Type B pancreatic cell (in vitro differentiated cells): Measurements from ENCODE around the gene AFF3. TPM values are rescaled to one million over a fixed set of nuclear protein-coding genes. Genes with fewer than 3 reads are reported as not detected.

Experiments
- DNase-seq: peaks from one replicate; pipeline ENCODE4 v3.0.0; 2021; ENCODE audit warnings: mixed read lengths; ENCODE audit not compliant: unreplicated experiment; ENCODE audit errors: extremely low spot score
- H3K27ac Mint-ChIP-seq: 2 replicates; pipeline ENCODE4 v1.8.0; 2021; ENCODE audit warnings: mild to moderate bottlenecking, mixed read lengths
- H3K27me3 Mint-ChIP-seq: 2 replicates; pipeline ENCODE4 v1.8.0; 2021; ENCODE audit warnings: mixed read lengths
- H3K36me3 Mint-ChIP-seq: 2 replicates; pipeline ENCODE4 v1.8.0; 2021; ENCODE audit warnings: mixed read lengths
- H3K4me1 Mint-ChIP-seq: one replicate; pipeline ENCODE4 v1.8.0; 2021; ENCODE audit warnings: mixed read lengths; ENCODE audit not compliant: unreplicated experiment
- H3K4me3 Mint-ChIP-seq: 2 replicates; pipeline ENCODE4 v1.8.0; 2021; ENCODE audit warnings: mild to moderate bottlenecking, mixed read lengths
- H3K9me3 Mint-ChIP-seq: 2 replicates; pipeline ENCODE4 v1.8.0; 2021; ENCODE audit warnings: mixed read lengths
- total RNA-seq: library from RNA; stranded (reverse); gene quantifications from 2 replicates; pipeline ENCODE4 v1.2.1, GENCODE V29; 2021; ENCODE audit warnings: low replicate concordance
- TF ChIP-seq, protein P1 (sequence below): fragments of 200-600 bp; sonication (generic); conservative IDR thresholded peaks from 2 replicates; pipeline ENCODE4 v1.5.0; 2021; ENCODE audit warnings: antibody characterized with exemption, mild to moderate bottlenecking

AFF3 gene
- total RNA-seq, 1 donor from 2014 or later = 29.2 TPM

DNA sequence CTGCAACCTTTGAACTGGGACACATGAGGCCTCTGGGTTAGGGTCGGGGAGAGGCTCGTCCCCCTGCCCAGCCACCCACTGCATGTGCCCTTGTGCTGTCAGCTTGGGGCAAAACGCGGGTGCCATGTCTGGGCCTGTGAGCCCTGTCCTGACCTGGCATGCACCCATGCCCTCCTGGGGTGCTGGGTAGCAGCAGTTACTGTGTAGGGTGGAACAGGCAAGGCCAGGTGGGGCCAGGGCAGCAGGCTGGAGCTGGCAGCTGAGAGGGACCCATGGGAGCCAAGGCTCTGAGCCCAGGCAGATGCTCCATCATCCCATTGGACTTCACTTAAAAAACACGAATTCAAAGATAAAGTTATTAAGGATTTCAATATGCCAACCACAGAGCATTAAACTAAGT, 518.8 kb downstream of the AFF3 start:
- H3K9me3 Mint-ChIP-seq = peaks cover 5% of the 10 kb centered on the region
- H3K4me1 Mint-ChIP-seq = peaks cover 18% of the 10 kb centered on the region
- H3K27me3 Mint-ChIP-seq = peaks cover 4% of the 10 kb centered on the region
- no peak overlapping the region for H3K4me3 Mint-ChIP-seq
- H3K27ac Mint-ChIP-seq = no peak overlapping the region
- TF ChIP-seq, protein P1, sequence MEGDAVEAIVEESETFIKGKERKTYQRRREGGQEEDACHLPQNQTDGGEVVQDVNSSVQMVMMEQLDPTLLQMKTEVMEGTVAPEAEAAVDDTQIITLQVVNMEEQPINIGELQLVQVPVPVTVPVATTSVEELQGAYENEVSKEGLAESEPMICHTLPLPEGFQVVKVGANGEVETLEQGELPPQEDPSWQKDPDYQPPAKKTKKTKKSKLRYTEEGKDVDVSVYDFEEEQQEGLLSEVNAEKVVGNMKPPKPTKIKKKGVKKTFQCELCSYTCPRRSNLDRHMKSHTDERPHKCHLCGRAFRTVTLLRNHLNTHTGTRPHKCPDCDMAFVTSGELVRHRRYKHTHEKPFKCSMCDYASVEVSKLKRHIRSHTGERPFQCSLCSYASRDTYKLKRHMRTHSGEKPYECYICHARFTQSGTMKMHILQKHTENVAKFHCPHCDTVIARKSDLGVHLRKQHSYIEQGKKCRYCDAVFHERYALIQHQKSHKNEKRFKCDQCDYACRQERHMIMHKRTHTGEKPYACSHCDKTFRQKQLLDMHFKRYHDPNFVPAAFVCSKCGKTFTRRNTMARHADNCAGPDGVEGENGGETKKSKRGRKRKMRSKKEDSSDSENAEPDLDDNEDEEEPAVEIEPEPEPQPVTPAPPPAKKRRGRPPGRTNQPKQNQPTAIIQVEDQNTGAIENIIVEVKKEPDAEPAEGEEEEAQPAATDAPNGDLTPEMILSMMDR = no peak
- no peak for DNase-seq
- peaks cover 9% of the 10 kb centered on the region for H3K36me3 Mint-ChIP-seq

DNA sequence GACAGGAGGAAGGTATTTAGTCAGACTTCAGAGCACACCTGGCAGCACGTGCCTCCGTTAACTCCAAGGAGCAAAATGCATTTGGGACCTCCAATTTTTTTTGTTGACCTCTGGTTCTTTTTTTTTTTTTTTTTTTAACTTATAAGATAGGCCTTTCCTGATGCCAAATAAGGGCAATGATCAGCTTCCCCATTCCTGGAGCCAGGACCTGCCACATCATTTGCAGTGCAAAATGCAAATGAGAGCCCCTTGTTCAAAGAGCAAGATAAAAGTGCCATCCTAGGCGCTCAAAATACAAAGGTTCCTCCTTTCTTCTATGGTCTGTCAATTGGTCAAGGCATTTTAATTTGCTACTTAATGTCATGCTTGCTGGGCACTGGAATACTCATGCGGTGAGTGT, 519.4 kb downstream of the AFF3 start:
- no peak overlapping the region for H3K27ac Mint-ChIP-seq

DNA sequence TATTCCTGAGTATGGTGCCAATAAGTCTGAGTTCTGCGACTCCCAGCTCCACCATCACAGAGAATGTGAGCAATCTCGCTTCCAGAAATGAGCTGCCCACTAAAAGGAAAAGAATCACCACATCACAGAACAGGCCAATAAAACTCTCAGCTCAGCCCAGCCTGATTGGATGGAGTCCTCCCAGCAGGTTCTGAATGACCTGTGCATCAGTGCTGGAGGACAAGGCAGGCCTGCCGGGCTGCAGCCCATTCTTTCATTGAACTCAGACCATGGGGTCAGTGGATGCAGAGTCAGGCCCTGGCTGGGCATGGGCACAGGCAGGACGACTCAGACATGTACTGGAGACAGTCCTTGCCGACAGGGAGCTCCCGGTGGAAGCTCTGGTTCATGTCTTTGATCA, 519.9 kb downstream of the AFF3 start:
- no peak overlapping the region for H3K27ac Mint-ChIP-seq
- peaks cover 9% of the 10 kb centered on the region for H3K36me3 Mint-ChIP-seq
- TF ChIP-seq, protein P1 = no peak
- peaks cover 18% of the 10 kb centered on the region for H3K4me1 Mint-ChIP-seq
- H3K4me3 Mint-ChIP-seq = no peak overlapping the region
- peaks cover 4% of the 10 kb centered on the region for H3K27me3 Mint-ChIP-seq
- H3K9me3 Mint-ChIP-seq = peaks cover 5% of the 10 kb centered on the region
- DNase-seq = no peak

More for the DNA sequence above, 519.4 kb downstream of the AFF3 start:
- Mint-ChIP-seq H3K36me3 (peaks cover 9% of the 10 kb centered on the region), H3K27me3 (peaks cover 4% of the 10 kb centered on the region), H3K9me3 (peaks cover 5% of the 10 kb centered on the region), H3K4me1 (peaks cover 18% of the 10 kb centered on the region), H3K4me3 (no peak overlapping the region)
- DNase-seq = no peak
- TF ChIP-seq, protein P1 = no peak

DNA sequence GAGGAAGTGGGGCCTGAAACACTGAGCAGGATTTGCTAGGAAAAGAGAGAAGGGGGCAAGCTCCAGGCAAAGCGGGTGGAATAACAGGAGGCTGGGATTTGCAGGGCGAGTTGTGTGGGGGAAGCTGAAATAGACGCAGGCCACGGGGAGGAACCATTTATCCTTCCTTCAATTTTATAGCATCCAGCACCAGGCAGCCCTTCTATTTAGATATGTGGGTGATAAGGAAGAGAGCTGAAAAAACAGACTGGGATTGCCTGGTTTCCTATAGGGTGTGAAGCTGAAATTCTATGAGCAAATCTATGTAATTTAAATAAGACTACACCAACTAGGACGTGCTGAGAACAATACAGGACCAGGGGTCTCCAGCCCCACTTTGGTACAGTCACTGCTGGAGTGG, 520.6 kb downstream of the AFF3 start:
- Mint-ChIP-seq H3K36me3 (peaks cover 9% of the 10 kb centered on the region), H3K9me3 (peaks cover 5% of the 10 kb centered on the region), H3K27me3 (peaks cover 4% of the 10 kb centered on the region), H3K4me1 (peaks cover 18% of the 10 kb centered on the region), H3K4me3 (no peak overlapping the region), H3K27ac (no peak overlapping the region)
- TF ChIP-seq, protein P1 = no peak
- no peak for DNase-seq

DNA sequence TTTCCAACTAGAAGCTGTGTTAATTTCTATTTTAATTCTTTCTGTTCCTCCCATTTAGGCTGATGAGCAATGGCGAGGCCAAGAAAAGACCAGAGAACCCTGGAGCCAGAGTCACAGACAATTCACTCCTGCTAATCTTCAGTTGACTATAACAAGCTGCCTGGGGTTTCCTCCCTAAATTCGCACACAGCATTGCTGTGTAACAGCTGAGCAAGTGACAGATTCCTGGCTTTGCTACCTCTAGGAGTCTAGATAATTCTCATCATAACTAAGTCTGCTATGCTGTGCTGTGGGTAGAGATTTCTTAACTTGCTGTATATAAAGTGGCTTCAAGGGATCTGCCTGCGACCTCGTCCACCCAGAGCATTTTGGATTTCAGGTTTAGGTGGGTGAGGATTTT, 521.3 kb downstream of the AFF3 start:
- Mint-ChIP-seq H3K4me3 (no peak overlapping the region), H3K9me3 (peaks cover 5% of the 10 kb centered on the region), H3K4me1 (peaks cover 18% of the 10 kb centered on the region), H3K27me3 (no peaks in the 10 kb centered on the region), H3K36me3 (peaks cover 9% of the 10 kb centered on the region), H3K27ac (no peak overlapping the region)
- DNase-seq = no peak
- TF ChIP-seq, protein P1 = no peak

DNA sequence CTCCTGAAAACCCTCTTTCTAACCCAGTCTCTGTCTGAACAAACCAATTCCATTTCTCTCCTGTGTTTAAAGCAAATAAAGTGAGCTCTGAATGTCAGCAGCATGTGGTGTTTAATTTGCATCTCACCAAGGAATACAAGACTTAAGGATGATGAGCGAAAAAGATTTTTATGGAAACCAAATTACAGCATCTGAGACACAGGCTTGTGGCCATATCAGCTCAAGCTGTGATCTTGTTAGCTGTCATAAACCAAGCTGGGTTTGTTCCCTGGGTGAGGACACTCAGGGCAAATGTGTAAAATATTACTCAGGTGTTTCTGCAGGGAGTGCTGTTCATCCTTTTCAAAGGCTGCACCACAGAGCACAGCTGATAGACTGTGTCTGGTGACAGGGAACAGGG, 523.2 kb downstream of the AFF3 start:
- DNase-seq = no peak
- peaks cover 14% of the 10 kb centered on the region for H3K4me1 Mint-ChIP-seq
- TF ChIP-seq, protein P1 = no peak
- H3K36me3 Mint-ChIP-seq = peaks cover 9% of the 10 kb centered on the region
- H3K27me3 Mint-ChIP-seq = no peaks in the 10 kb centered on the region
- H3K4me3 Mint-ChIP-seq = no peak overlapping the region
- no peak overlapping the region for H3K27ac Mint-ChIP-seq
- H3K9me3 Mint-ChIP-seq = peaks cover 5% of the 10 kb centered on the region
